BJ (cell line): ENCODE measurements around the gene RGS17. TPM values are rescaled to one million over a fixed set of nuclear protein-coding genes. Genes with fewer than 3 reads are reported as not detected.

Experiments used
- CTCF ChIA-PET: fragments of 350-600 bp; formaldehyde crosslinking; extraction: SDS; loops from one replicate; lab custom pipeline; 2021; ENCODE audit warnings: antibody characterized with exemption, inconsistent platforms; lab: Yijun Ruan, JAX
- POLR2A ChIA-PET: fragments of 300-600 bp; sonication (Branson Sonifier 250); formaldehyde crosslinking; extraction: SDS; loops from one replicate; lab custom pipeline; 2021; ENCODE audit warnings: antibody characterized with exemption; lab: Charles Lee
- DNase-seq: peaks from one replicate; pipeline ENCODE4 v3.0.0-alpha.2; 2011; ENCODE audit warnings: low read depth
- H3K27me3 ChIP-seq: 2 replicates; pipeline ENCODE4 v1.6.0; 2011; ENCODE audit warnings: low read length; ENCODE audit not compliant: control insufficient read depth, insufficient read depth
- H3K36me3 ChIP-seq: 2 replicates; pipeline ENCODE4 v1.5.1; 2011; ENCODE audit warnings: low read length; ENCODE audit not compliant: control insufficient read depth, insufficient read depth
- H3K4me3 ChIP-seq: 2 replicates; pipeline ENCODE4 v1.5.1; 2011; ENCODE audit warnings: low read depth, mild to moderate bottlenecking, control low read depth, low read length
- CTCF ChIP-seq: IDR thresholded peaks from 2 replicates; pipeline ENCODE4 v1.5.1; 2011; ENCODE audit warnings: low read depth, mild to moderate bottlenecking, control low read depth, inconsistent platforms, low read length, moderate library complexity; ENCODE audit not compliant: insufficient read depth
- polyA plus RNA-seq: library from polyadenylated mRNA; depleted of rRNA; stranded (reverse); fragments of >200 nt; gene quantifications from 2 replicates; pipeline ENCODE4 v1.2.3, GENCODE V29; 2011; rRNA removed
- small RNA-seq: library from RNA; depleted of rRNA; stranded (forward); fragments of <200 nt; gene quantifications from one replicate; pipeline ENCODE3, GENCODE V24; 2012; ENCODE audit warnings: low replicate concordance, low read depth; ENCODE audit not compliant: insufficient read length

Gene RGS17
- polyA plus RNA-seq, 1 experiment = 0.09 TPM

DNA sequence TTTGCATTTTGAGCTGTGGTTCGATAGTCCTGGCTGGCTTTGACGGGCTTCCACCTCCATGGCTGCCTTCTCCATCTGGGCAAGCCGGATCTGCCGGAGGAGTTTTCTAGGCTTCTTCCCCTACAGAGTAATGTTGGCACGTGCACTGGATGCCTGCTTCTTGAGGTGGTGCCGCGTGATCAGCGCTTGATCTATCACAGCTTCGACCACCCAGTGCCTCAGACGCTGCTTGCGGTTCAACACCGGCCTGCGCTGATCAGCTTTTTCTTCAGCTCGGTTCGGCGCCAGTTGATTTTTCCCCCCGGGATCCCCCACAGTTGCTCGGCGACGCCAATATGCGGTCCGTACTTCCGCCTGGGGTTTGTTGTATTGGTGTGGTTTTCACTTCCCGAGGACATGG lies 171.7 kb downstream of the RGS17 start:
- ChIA-PET CTCF (no interaction called here), POLR2A (no interaction called here)
- Histone ChIP-seq H3K27me3 (no peaks in the 10 kb centered on the region), H3K4me3 (no peak overlapping the region), H3K36me3 (no peaks in the 10 kb centered on the region)
- no peak for DNase-seq
- no peak for TF ChIP-seq CTCF

DNA sequence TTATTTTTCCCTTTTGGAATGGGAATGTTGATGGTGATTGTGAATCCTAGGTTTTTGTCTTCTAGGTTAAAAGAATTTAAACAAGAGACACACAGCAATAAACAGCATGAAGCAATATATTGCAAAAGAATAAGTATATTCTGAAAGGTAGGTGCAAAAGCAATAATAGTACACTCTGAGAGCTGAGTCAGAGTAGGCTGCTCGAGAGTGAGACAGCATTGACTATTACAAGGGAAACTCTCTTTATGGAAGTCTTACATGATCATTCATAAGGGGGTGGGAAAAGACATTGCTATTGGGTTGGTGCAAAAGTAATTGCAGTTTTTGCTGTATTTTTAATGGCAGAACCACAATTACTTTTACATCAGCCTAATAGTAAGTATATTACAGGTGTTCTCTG lies 173.3 kb downstream of the RGS17 start:
- CTCF ChIA-PET = interaction anchor here (0.5 to 2.5 kb wide), 2 partner anchors 9 to 89 kb away, joined by 3 to 10 read pairs; no protein-coding TSS in a partner anchor
- Histone ChIP-seq H3K4me3 (no peak overlapping the region), H3K27me3 (no peaks in the 10 kb centered on the region), H3K36me3 (no peaks in the 10 kb centered on the region)
- TF ChIP-seq CTCF = no peak
- no peak for DNase-seq
- POLR2A ChIA-PET = no interaction called here

Small RNA genes lying within 50 kb of the gene (small RNA-seq; reads per million reads assigned to genes)
- gene AL080276.1 (not detected), gene RNA5SP224 (not detected)

Other genes with a start within 250 kb of the RGS17 start
- 4.8 and 9.7 TPM in 2 replicates for gene FBXO5, start 148.2 kb downstream of the RGS17 start, polyA plus RNA-seq
- gene MTRF1L, start 128.6 kb downstream of the RGS17 start, polyA plus RNA-seq = 8.1 and 16.0 TPM in 2 replicates